ENCODE results near the gene C5orf63. TPM values are rescaled to one million over a fixed set of nuclear protein-coding genes. Genes with fewer than 3 reads are reported as not detected.

C5orf63 gene
- total RNA-seq, 1 donor from 2014 or later = 11.8 TPM

DNA sequence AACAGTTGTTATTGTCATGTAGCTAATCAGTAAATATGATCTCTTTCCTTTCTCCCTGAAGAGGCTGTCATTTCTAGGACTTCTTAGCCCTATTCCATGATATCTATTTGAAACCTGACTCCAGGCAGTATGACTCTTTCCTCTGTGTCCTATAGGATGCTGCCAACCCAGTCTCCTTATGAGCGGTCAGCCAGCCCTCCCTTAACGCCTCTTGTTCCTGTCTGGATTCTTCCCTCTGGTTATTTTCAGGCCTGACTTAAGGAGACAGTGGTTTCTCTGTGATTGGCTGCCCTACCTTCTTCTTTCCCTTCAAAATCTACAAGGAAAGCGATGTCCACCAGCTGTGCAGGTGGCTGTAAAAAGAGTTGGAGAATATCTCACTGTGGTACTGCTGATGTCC is 19.4 kb upstream of the C5orf63 start:
- H3K9me3 Mint-ChIP-seq (ENCODE audit: unreplicated experiment) = no peaks in the 10 kb centered on the region
- TF ChIP-seq, protein P1, sequence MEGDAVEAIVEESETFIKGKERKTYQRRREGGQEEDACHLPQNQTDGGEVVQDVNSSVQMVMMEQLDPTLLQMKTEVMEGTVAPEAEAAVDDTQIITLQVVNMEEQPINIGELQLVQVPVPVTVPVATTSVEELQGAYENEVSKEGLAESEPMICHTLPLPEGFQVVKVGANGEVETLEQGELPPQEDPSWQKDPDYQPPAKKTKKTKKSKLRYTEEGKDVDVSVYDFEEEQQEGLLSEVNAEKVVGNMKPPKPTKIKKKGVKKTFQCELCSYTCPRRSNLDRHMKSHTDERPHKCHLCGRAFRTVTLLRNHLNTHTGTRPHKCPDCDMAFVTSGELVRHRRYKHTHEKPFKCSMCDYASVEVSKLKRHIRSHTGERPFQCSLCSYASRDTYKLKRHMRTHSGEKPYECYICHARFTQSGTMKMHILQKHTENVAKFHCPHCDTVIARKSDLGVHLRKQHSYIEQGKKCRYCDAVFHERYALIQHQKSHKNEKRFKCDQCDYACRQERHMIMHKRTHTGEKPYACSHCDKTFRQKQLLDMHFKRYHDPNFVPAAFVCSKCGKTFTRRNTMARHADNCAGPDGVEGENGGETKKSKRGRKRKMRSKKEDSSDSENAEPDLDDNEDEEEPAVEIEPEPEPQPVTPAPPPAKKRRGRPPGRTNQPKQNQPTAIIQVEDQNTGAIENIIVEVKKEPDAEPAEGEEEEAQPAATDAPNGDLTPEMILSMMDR (IDR thresholded peaks at IDR 0.05; ENCODE audit: partially characterized antibody, unreplicated experiment) = no peak
- H3K27me3 Mint-ChIP-seq (ENCODE audit: unreplicated experiment) = peaks cover 1% of the 10 kb centered on the region
- H3K4me3 Mint-ChIP-seq (ENCODE audit: unreplicated experiment) = no peak overlapping the region
- no peak overlapping the region for H3K27ac Mint-ChIP-seq (ENCODE audit: unreplicated experiment)
- DNase-seq = no peak
- H3K4me1 Mint-ChIP-seq (ENCODE audit: low read depth, unreplicated experiment) = peaks cover 10% of the 10 kb centered on the region
- no peaks in the 10 kb centered on the region for H3K36me3 Mint-ChIP-seq (ENCODE audit: unreplicated experiment)

DNA sequence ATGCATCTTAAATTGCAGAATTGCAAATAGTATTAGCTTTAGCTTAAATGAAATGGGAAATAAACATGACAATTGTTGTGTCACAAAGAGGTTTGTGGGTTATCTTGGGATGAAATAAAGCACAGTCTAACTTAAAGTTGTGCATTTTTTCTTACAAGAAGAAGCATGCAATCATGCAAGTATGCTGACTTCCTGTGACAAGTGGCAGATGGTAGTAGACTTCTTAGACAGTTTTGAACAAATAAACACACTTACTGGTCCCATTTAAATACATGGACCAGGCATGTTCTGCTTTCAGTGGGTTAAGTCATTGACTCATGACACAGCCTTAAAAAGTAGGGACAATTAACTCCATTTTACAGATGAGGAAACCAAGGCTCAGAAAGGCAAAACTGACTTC is 15.9 kb upstream of the C5orf63 start:
- Mint-ChIP-seq H3K4me1 (ENCODE audit: low read depth, unreplicated experiment) (peaks cover 4% of the 10 kb centered on the region), H3K36me3 (ENCODE audit: unreplicated experiment) (no peaks in the 10 kb centered on the region), H3K4me3 (ENCODE audit: unreplicated experiment) (no peak overlapping the region), H3K27me3 (ENCODE audit: unreplicated experiment) (no peaks in the 10 kb centered on the region), H3K27ac (ENCODE audit: unreplicated experiment) (no peak overlapping the region), H3K9me3 (ENCODE audit: unreplicated experiment) (no peaks in the 10 kb centered on the region)
- no peak for DNase-seq
- TF ChIP-seq, protein P1 (IDR thresholded peaks at IDR 0.05; ENCODE audit: partially characterized antibody, unreplicated experiment) = no peak

DNA sequence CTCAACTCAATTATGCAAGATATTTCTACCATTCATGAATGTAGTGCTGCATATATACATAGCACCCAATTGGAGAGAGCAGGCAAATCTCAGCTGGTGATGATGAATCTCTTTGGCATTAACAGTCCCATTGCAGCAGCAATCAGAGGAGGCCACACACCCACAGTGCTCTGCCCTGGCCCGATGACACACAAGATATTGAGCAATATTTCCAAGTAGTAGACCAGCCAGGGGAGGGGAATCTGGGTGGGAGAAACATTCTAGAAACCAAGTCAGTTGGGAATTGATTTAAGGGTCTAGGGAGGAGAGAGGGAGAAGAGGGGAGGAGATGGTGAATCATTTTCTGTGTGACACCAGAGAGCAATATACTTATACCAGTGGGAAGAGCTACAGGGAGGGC is 14.9 kb upstream of the C5orf63 start:
- Mint-ChIP-seq H3K4me1 (ENCODE audit: low read depth, unreplicated experiment) (peaks cover 4% of the 10 kb centered on the region), H3K9me3 (ENCODE audit: unreplicated experiment) (no peaks in the 10 kb centered on the region), H3K36me3 (ENCODE audit: unreplicated experiment) (no peaks in the 10 kb centered on the region), H3K27me3 (ENCODE audit: unreplicated experiment) (no peaks in the 10 kb centered on the region), H3K4me3 (ENCODE audit: unreplicated experiment) (no peak overlapping the region), H3K27ac (ENCODE audit: unreplicated experiment) (no peak overlapping the region)
- no peak for DNase-seq
- TF ChIP-seq, protein P1 (IDR thresholded peaks at IDR 0.05; ENCODE audit: partially characterized antibody, unreplicated experiment) = no peak

DNA sequence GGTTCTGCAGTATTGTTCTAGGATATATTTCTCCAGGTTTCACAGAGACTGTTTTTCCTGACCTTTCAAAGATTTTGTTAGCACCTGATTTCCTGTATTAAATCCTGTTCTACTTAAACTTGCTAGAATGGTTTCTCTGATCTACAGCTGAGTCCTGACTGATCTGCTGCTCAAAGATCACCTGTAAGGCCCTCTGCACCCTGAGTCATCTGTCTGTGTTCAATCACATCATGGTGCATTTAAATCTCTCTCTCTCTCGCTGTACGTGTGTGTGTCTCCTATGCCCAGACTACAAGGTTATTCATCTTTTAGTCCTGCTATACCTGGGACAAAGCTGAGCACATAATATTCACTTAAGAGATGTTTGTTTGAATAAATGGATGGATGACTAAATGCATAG is 13.3 kb upstream of the C5orf63 start:
- Mint-ChIP-seq H3K36me3 (ENCODE audit: unreplicated experiment) (no peaks in the 10 kb centered on the region), H3K4me3 (ENCODE audit: unreplicated experiment) (no peak overlapping the region), H3K27ac (ENCODE audit: unreplicated experiment) (no peak overlapping the region), H3K9me3 (ENCODE audit: unreplicated experiment) (no peaks in the 10 kb centered on the region), H3K27me3 (ENCODE audit: unreplicated experiment) (no peaks in the 10 kb centered on the region), H3K4me1 (ENCODE audit: low read depth, unreplicated experiment) (no peaks in the 10 kb centered on the region)
- TF ChIP-seq, protein P1 (IDR thresholded peaks at IDR 0.05; ENCODE audit: partially characterized antibody, unreplicated experiment) = no peak
- DNase-seq = no peak

DNA sequence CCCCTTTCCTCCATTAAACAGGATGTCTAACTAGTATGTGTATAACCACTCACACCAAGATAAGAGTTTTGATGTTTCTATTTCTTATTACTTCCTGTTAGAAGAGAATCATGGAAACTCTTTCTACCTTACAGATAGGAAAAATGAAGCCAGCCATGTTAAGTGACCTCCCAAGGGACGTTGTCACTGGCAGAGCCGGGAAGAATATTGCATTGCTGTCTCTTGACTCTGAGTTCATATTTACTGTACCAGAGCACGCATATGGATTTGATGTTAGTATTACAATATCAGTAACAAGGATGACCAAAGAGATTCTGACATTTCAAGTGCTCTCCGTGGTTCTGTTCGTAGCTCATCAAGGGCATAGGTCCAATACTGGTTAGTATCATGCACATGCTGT is 12.5 kb upstream of the C5orf63 start:
- no peak overlapping the region for H3K4me3 Mint-ChIP-seq (ENCODE audit: unreplicated experiment)
- H3K27ac Mint-ChIP-seq (ENCODE audit: unreplicated experiment) = no peak overlapping the region
- TF ChIP-seq, protein P1 (IDR thresholded peaks at IDR 0.05; ENCODE audit: partially characterized antibody, unreplicated experiment) = no peak
- H3K9me3 Mint-ChIP-seq (ENCODE audit: unreplicated experiment) = no peaks in the 10 kb centered on the region
- H3K4me1 Mint-ChIP-seq (ENCODE audit: low read depth, unreplicated experiment) = no peaks in the 10 kb centered on the region
- H3K27me3 Mint-ChIP-seq (ENCODE audit: unreplicated experiment) = peaks cover 3% of the 10 kb centered on the region
- DNase-seq = no peak
- no peaks in the 10 kb centered on the region for H3K36me3 Mint-ChIP-seq (ENCODE audit: unreplicated experiment)
